Stimulated activated CD8-positive, alpha-beta memory T cell treated with anti-CD3 and anti-CD28 coated beads, Interleukin-15, amount 100 ng/mL, for 1 hour (primary cell): Measurements from ENCODE around the gene GUK1.

Experiments
- DNase-seq: peaks from one replicate; pipeline ENCODE4 v3.0.0-alpha.2; 2020; ENCODE audit warnings: low read depth

The GUK1 gene

DNA sequence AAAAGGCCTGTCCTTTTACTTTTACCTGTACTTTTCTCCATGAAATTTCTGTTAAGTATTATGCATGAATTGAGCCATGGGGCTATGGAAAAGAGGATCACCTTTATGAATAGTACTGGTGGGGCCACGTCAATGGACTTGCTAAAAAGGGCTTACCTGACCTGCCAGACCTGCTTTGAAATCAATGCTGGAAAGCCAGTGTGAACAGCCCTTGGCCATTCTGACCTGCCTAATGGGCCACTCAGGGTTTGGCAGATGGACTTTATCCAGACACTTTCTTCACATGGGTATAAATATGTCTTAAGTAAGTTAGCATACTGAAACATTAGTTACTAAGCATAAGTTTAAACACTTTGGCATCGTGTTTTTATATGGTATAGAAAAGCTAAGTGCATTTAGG lies 8.3 kb upstream of the GUK1 start:
- DNase-seq = no peak

GRCh38 chr1:228134591-228134990 lies 5.5 kb upstream of the GUK1 start:
- no peak for DNase-seq

- no peak for DNase-seq
Measured at GRCh38 chr1:228136901-228137300, 3.2 kb upstream of the GUK1 start.

DNA sequence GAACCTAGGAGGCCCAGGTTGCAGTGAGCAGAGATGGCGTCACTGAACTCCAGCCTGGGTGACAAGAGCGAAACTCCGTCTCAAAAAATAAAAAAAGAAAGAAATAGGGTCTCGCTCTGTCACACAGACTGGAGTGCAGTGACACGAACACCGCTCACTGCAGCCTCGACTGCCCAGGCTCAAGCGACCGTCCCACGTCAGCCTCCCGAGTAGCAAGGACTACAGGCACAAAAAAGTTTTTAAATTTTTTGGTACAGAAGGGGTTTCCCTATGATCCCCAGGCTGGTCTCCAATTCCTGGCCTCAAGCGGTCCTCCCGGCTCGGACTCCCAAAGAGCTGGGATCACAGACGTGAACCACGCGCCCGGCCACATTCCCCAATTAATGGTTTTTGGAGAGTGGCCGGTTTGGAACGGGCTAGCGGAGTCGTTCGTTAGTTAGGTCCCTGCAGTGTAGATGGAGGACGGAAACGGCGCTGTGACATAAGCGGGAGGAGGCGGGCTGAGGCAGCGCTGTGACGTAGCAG lies 611 bp upstream of the GUK1 start:
- no peak for DNase-seq

GRCh38 chr1:228140724-228141225 lies 696 bp downstream of the GUK1 start:
- DNase-seq = no peak

- no peak for DNase-seq
Measured at GRCh38 chr1:228141226-228142044, 1.4 kb downstream of the GUK1 start.

DNA sequence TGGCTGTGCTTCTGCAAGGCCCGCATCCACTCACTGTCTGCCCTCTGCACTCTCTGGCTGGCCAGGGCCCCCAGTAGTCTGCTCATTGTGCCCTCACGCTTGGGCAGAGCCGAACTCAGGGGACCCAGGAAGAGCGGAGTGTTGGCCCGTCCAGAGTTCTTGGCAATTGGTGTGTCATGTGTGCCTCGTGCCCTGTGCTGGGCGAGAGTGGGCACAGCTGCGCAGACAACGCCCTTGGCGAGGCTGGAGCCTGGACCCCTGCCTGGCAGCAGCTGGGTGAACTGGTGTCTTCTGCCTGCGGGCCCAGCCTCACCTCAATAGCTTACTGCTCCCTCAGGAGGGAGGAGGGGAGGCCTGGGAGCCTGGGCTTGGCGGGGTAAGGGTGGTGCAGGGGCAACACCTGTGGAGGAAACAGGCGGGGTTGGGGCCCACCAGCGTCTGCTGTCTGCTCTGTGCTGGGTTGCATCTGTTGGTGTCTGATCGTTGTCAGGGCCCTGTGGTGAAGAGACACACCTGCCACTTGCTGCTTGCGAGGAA lies 2.1 kb downstream of the GUK1 start:
- no peak for DNase-seq

DNA sequence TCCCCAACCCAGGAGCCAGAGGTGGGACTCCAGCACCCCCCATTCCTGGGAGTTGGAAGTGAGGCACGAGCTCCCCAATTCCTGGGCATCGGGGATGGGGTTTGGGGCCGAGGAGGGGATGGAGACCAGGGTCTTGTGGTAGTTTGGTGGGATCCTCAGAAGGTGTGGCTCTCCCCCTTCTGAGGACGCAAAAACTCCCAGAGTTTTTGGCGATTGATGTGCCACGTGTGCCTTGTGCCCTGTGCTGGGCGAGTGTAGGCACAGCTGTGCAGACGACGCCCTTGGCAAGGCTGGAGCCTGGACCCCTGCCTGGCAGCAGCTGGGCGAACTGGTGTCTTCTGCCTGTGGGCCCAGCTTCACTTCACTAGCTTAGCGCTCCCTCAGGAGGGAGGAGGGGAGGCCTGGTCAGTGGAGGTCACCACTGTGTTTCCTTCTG lies 2.6 kb downstream of the GUK1 start:
- no peak for DNase-seq

DNA sequence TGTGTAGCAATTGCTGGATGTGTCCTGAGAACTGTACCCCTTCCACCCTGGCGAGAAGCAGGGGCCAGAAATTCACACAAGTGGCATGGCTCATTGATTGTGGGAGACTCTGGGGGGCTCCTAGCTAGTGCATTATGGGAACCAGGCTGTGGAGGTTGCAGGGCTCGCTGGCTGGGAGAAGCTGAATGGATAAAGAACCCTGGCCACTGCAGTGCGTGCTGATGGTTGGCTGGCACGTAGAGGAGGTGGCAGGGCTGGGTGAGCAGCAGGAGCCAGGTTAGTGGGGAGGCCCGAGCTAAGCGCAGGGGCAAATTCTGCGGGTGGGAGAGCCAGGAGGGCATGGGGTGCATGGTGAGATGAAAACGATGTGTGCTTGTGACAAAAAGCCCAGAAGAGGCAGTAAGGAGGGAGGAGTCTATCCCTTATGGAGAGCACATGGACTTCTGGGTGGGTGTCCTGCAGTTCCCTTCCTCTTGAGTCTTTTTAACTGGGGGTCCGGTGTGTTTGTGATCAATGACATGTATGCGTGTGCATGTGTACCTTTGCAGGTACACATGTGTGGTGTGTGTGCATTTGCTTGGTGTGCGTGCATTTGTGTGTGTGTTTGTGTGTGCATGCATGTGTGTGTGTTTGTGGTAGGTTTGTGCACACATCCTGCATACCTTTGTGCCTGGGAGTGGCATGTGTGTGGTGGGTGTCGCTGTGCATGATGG lies 3.6 kb downstream of the GUK1 start:
- no peak for DNase-seq

DNA sequence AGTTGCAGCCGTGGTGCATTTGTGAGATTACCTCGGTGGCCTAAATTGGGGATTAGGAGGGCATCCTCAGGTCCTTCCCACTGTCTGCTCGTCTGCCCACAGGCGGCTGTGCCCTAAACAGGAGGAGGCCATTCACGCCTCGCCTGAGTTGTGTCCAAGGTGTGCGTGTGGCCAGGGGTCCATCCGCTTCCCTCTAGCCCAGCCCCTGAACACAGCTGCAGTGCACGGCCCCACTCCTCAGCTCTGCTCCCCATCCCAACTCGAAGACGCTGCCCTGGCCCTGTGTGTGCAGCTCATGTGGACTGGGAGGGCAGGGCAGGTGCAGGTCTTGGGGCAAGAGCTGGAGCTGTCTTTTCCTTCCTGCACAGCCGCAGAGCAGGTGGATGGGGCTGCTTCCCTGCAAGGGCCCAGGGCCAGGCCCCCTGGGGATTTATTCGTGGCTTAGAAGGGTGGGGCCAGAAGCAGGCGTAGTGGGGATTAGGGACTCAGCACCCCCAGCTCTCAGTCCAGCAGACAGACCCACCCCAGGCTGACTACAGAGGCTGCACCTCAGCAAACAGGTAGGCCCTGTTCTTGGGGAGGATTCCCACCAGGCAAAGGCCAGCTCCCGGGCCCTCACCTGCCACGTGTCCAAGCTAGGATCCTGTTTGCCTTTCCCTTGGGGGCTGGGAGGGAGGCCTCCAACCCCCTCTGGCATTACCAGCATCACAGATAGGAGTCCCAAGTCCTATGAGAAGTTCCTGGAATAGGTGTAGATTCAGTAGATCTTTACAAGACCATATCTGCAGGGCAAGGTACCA lies 4.3 kb downstream of the GUK1 start:
- no peak for DNase-seq

- no peak for DNase-seq
Measured at GRCh38 chr1:228144993-228145343, 4.9 kb downstream of the GUK1 start.

- no peak for DNase-seq
Measured at GRCh38 chr1:228145463-228146416, 5.7 kb downstream of the GUK1 start.

GRCh38 chr1:228146417-228147150 lies 6.5 kb downstream of the GUK1 start:
- DNase-seq = no peak

DNA sequence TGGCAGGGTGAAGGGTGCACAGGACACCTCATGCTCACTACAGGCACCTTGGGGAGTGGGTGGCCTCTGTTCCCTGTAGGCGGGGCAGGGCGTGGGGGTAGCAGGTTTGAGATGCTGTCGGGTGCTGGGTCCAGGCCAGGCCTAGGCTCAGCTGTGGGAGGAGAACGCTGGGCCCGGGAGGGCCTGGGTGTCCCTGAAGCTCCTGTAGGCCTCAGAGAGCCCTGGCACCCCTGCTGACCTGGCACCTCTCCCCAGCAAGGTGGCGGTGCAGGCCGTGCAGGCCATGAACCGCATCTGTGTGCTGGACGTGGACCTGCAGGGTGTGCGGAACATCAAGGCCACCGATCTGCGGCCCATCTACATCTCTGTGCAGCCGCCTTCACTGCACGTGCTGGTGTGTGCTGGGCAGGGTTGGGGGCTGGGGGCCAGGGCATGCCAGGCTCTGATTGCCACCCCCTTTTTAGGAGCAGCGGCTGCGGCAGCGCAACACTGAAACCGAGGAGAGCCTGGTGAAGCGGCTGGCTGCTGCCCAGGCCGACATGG lies 7.1 kb downstream of the GUK1 start:
- no peak for DNase-seq

- DNase-seq = no peak
Measured at GRCh38 chr1:228147768-228148167, 7.7 kb downstream of the GUK1 start.

GRCh38 chr1:228148196-228148861 lies 8.2 kb downstream of the GUK1 start:
- DNase-seq = no peak

DNA sequence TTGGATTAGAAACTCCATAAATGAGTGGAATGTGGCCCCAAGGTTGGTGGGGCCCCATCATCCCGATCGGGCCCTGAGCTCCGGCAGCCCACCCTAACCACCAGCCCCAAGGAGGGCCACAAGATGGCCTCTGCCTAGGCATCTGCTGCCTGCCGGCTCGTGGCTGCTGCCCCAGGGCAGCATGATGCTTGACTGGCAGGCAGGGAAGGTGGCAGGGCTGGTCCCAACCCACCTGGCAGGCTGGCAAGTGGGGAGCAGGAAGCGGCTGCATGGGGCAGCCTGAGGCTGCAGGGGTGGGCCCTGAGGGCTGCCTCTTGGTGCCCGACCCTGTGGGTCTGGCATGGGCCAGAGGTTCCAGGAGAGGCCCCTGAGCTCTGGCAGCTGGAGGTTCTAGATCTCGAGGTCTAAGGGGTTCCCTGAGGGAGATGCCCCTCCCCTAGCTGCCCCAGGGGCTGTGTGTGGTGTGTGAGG lies 8.9 kb downstream of the GUK1 start:
- DNase-seq = no peak

GRCh38 chr1:228149406-228150119 lies 9.5 kb downstream of the GUK1 start, which contains the start of gene GJC2:
GJC2 (plus strand) TSS chr1:228149930; CDS start chr1:228157759, 7,829 bp downstream.
- no peak for DNase-seq

GRCh38 chr1:228150120-228150460 lies 10.0 kb downstream of the GUK1 start:
- no peak for DNase-seq
